HG02798 (cell line): Measurements from ENCODE around the gene RWDD1.

ENCODE experiments used
- ATAC-seq: cut with Tn5 transposase; IDR thresholded peaks from one replicate; pipeline ENCODE4 v1.9.1; 2021; ENCODE audit warnings: mild to moderate bottlenecking; ENCODE audit not compliant: unreplicated experiment, poor library complexity

The RWDD1 gene, protein sequence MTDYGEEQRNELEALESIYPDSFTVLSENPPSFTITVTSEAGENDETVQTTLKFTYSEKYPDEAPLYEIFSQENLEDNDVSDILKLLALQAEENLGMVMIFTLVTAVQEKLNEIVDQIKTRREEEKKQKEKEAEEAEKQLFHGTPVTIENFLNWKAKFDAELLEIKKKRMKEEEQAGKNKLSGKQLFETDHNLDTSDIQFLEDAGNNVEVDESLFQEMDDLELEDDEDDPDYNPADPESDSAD

DNA sequence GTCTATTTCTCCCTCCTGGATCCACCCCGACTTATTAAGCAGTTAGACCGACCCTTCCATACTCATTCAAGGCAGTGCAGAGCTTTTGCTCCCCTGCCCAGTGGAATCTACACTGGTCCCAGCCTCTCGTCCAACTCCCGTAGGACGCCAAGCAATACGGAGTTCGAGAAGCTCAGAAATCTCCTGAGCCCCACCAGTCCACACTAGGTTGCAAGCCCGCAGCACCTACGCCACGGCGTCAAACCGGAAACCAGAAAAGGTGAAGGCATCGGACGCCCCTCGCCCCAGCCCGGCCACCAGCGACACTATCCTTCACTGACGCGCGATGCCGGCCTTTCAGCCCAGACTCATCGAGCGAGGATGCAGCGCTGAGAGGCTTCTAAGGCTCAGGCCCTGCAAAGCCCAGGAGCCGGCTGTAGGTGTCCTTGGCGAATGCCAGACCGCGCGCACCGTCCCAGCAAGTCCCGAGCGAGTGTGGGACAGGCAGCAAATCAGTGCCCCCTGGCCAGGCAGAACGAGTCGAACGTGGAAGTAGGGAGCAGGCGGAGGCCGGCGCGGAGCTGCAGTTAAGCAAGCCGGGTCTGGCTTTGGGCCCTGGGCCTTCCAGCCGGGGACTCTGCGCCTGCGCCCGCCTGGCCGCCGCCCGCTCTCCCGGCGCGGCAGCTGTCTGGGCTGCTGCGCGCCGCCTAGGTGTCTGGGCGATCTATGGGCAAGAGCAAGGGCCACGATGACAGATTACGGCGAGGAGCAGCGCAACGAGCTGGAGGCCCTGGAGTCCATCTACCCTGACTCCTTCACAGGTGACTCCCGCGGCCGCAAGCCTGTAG is at the start of gene RWDD1:
Gene RWDD1 (plus strand): TSS at position 649 of the 827 bp plus-strand sequence. CDS start 79 bp downstream, at position 728.
- peak; percentile 95 for ATAC-seq

DNA sequence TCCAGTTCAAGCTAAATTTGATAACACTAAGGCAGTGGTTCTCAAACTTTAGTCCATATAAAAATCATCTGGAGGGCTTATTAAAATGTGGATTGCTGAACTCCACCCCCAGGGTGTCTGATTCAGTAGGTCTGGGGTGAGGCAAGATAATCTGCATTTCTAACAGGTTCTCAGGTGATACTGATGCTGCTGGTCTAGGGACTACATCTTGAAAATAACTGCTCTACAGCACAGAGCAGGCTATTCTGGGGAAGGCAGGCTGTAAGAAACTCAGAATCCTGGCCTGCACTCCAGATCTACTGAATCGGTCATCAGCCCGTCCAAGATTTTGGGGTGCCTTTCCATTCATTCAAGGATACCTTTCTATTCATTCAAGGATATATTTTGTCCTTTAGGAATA is 48.4 kb upstream of the RWDD1 start:
- no peak for ATAC-seq

DNA sequence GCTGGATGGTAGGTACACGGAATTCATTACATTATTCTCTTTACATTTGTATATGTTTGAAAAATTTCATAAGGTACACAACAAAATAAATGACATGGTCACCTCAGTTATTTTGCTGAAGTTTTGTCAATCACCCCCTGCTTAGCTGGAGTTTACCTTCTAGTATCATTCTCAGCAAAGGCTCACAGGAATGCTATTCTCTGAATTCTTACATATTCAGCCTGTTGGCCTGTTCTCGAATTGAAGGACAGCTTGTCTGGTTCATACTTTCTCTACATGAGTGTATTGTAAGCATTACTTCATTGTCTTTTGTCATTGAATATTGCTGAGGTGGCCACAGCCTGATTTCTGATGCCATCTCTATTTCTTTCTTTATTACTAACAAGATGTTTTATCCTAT is 47.1 kb upstream of the RWDD1 start:
- no peak for ATAC-seq

- ATAC-seq, result no peak
These were observed 43.2 kb upstream of the RWDD1 start for GRCh38 chr6:116528133-116528532.

DNA sequence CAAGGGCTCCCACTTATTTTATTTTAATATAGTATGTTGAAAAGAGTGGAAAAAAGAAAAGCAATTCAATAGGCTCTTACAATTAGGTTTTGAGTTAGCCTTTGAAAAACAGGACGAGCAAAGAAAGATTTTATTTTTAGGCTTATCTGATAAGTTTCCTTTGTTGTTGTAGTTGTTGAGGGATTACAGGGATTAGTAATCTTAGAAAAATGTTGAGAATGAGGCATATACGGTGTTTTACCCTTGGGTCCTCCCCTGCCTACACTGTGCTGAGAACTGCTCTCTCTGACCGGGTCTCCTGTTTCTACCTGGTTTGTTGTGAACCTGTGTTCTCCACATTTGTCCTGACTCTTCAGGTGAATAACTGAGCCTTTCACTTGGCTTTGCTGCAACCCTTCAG is 42.5 kb upstream of the RWDD1 start:
- no peak for ATAC-seq

- ATAC-seq, result no peak
These were observed 41.6 kb upstream of the RWDD1 start for GRCh38 chr6:116529466-116530290.

DNA sequence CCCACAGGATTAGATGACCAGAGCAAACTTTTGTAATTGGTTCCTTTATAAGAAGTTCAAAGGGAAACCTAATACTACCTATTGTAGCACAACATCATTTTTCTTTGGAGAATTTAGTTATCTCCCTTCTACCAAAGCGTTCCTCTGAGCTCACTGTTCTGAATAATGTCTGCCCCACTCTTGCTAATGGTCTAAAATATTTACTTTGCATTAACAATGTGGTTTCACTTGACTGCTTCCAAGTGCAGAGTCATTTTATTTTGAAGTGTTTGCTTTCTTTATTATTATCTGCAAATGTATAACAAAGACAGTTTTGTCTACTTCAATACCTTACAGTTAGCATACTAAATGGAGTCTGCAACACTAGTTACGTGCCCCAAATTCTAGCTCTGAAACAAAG is 40.9 kb upstream of the RWDD1 start:
- no peak for ATAC-seq

- peak; percentile 77 for ATAC-seq
These were observed 39.4 kb upstream of the RWDD1 start for GRCh38 chr6:116531675-116532570.

- no peak for ATAC-seq
These were observed 37.9 kb upstream of the RWDD1 start for GRCh38 chr6:116533233-116533957.

DNA sequence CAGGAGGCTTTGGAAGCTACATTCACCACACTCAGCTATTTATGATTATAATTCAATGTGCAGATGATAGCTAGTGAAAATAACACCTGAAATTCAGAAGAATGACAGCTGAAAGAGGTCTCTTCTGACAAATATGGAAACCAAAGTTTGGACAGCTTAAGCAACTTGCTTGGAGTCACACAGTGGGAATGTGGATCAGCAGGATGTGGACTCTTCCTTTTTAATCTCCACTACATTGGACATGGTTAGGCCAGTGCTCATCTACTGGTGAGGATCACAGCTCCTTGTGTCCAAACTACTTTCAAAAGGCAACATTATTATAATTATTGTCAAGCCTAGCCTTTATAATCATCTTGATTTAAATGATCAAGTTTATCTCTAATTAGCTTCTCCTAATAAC is 36.2 kb upstream of the RWDD1 start:
- no peak for ATAC-seq

DNA sequence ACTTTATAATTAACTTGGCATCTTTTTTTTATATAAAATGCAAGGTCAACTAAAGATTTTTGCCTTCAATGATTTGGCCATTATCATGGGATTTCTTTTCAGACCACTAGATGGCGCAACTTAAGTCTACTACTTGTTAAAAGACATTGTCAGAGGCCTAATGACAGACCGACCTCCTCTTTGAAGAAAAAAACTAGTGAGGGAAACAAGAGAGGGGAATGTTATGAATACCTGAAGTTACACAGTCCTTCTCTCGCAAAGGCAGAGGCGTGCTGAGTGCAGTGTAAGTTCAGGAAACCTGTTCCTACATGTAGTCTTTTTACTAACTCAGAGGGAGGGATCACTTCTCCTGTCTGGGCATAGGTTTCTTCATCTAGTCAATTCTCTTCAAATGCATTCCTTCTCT is 35.1 kb upstream of the RWDD1 start:
- peak; percentile 63 for ATAC-seq

DNA sequence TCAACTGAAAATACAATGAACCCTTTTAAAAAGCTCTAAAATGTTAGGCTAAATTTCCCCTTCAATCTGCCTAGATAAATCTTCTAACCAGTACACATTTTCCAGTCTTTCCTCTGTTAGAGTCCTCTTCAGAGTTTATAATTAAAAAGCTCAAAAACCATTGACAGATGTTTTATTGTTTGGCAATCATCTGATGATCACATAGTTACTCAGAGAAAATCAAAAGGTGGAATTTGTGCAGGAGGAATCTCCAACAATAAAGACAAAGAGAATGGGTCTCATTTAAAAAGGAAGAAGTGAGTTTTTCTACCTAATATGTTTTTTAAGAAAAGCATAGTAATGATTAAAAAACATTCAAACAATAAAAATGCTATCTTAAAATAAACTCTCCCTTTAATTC is 28.9 kb upstream of the RWDD1 start:
- ATAC-seq, result no peak

DNA sequence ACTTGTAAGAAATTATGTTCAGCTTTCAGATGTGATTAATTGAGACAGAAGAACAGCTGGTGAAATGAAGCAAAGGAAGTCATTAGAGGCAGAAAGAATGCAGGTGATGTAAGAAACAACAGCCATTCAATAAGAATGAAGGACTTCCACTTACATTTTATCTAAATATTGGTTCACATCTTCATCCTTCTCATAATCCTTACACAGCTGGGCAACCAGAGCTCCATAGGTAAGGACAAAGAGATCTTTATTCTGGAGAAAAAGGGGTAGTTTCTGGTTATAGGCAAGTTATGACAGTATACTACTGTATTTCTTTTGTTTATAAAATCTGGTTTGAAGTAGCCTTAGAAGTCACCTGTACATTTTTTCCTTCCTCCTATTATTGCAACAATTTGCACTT is 28.2 kb upstream of the RWDD1 start:
- ATAC-seq, result no peak

GRCh38 chr6:116545651-116546050 is 25.7 kb upstream of the RWDD1 start, which contains the start of gene TRAPPC3L:
Gene TRAPPC3L (minus strand): TSS chr6:116545684. CDS start chr6:116545514, 170 bp downstream.
- no peak for ATAC-seq

- ATAC-seq, result no peak
These were observed 23.9 kb upstream of the RWDD1 start for GRCh38 chr6:116547358-116547757.

- no peak for ATAC-seq
These were observed 20.5 kb upstream of the RWDD1 start for GRCh38 chr6:116550796-116551195.

DNA sequence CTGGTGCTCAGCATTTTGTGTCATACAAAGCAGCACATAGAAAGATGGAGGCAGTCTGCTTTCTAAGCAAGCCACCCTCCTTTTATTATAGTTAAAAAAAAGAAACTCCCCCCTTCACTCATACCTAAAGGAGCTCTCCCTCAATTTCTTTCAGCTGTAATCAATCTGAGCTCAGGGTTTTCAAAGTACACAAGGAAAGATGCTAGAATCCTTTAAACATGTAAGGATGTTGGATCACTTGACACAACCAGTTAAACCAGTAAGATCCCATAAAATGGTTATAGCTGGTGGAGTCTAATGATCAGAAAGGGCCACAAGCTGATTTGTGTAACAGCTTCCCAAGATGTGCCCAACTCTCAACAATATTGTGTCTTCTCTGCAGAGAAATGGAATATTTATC is 17.9 kb upstream of the RWDD1 start, which contains the start of gene CALHM4:
Gene CALHM4 (plus strand): TSS at position 301 of the 400 bp plus-strand sequence. CDS start 43 bp downstream, at position 344.
- ATAC-seq, result no peak

DNA sequence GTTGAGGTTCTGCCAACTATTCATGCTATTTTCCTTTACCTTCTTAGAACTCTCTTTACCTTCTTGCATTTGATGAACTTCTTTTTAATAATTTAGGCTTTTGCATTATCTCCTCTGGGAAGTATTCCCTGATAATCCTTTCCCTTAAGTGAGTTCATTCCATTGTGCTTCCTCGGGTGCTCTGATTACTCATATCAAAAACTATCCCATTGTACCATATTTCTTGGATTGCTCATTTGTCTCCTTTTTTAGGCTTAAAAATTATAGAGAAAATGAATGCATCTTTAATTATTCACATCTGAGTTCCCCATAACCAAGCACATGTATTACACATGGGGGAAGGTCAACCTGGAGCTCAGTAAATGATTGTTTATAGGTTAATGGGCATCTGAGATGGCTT is 15.2 kb upstream of the RWDD1 start:
- no peak for ATAC-seq

DNA sequence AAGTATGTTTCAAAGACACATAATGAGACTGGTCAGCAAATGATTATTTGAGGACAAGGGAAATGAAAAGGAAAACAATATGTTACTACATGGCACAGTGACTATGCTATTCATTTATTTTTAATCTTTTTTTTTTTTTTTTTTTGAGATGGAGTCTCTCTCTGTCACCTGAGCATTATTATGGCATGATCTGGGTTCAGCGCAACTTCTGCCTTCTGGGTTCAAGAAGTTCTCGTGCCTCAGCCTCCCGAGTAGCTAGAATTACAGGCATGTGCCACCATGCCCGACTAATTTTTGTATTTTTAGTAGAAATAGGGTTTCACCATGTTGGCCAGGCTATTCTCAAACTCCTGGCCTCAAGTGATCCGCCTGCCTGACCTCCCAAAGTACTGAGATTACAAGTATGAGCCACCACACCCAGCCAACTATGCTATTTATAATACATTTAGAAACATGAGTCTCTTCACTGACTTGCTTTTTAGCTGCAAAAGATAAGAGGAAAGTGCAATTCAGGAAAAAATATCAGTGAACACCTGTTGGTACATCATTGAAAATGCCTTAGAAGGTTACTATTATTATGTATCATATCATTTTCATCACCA is 14.4 kb upstream of the RWDD1 start:
- ATAC-seq, result no peak
